ENCODE measurements around the gene ZFX.
A peak's percentile ranks its signal among the peaks of the same experiment; 100 is the strongest.

Gene ZFX

GRCh38 chrX:24235084-24235710, 85.7 kb downstream of the ZFX start:
- no peak for DNase-seq (ENCODE audit: low spot score)

DNA sequence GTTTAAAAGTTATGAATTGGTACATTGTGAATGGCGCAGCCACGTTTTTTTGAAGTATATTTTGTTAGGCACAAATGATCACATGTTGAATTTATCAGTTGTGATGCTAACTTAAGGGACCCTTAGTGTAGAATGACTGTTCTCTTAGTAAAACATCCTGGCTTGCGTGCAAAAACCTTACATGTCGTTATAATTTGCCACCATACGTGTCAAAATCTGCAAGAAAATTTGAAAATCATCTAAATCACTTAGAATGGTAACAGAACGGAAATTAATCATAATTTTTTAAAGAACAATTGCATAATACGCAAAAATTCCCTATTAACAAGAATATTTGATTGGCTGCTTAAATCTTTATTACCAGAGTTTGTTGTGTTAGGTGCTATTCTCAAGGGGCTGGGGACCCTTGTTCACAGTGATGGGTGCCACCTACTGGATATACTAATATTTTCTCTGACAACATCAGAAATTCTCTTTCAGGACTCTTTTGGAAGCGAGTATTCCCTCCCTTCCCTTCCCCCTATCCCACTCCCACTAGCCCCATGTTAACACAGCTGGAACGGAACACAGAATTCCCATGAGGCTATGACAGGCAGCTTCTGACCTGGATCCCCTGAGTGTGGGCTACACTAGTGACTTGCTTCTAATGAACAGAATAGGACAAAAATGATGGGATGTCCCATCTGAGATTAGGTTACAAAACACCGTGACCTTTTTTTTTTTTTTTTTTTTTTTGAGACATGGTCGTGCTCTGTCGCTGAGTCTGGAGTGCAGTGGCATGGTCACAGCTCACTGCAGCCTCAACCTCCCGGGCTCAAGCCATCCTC, 92.5 kb downstream of the ZFX start:
- peak; percentile 19 for DNase-seq (ENCODE audit: low spot score)

DNA sequence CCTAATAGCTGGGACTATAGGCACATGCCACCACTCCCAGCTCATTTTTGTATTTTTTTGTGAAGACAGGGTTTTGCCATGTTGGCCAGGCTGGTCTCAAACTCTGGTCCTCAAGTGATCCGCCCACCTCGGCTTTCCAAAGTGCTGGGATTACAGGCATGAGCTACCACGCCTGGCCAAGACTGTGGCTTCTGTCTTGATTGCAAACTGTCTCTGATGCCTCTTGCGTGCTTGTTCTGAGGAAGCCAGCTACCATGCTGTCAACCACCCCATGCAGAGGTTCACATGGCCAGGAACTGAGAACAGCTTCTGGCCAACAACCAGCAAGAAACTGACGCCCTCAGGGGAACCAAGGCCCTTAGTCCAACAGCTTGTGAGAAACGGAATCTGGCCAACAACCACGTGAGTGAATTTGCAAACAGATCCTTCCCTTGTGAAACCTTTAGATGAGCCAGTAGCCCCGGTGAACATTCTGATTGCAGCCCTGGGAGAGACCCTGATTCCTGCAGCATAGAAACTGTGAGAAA, 93.2 kb downstream of the ZFX start:
- no peak for DNase-seq (ENCODE audit: low spot score)

- DNase-seq (ENCODE audit: low spot score): no peak
These were observed 93.7 kb downstream of the ZFX start for GRCh38 chrX:24243188-24243587.

- no peak for DNase-seq (ENCODE audit: low spot score)
These were observed 94.2 kb downstream of the ZFX start for GRCh38 chrX:24243692-24244091.

GRCh38 chrX:24245202-24245601, 95.7 kb downstream of the ZFX start:
- no peak for DNase-seq (ENCODE audit: low spot score)

DNA sequence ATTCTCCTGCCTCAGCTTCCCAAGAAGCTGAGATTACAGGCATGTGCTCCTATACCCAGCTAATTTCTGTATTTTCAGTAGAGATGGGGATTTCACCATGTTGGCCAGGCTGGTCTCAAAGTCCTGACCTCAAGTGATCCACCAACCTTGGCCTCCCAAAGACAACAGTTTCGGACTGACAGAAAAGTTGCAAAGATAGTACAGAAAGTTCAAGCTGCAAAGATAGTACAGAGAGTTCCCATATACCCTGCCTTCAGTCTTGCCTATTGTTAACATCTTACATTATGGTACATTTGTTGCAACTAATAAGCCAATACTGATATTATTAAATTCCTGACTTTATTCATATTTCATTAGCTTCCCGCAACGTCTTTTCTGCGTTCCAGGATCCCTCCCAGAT, 98.5 kb downstream of the ZFX start:
- no peak for DNase-seq (ENCODE audit: low spot score)

DNA sequence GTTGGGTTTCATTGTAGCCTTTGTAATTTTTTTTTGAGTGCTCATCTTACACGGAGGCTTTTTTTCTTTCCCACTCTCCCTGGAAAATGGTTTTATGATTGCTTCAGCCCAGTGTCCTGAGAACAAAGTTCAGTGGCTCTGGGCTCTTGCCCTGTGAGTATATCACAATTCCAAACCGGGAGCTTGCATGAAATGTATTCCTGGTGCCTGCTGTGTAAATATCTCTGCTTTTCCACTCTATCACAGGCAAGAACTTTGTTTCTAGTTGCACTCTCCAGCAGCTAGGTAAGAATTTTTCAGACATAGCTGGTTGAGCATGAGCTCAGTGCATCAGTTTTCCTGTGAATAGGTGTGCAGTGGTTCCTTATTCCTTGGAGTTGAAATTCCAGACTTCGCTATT, 103.5 kb downstream of the ZFX start:
- no peak for DNase-seq (ENCODE audit: low spot score)

- DNase-seq (ENCODE audit: low spot score): no peak
These were observed 103.9 kb downstream of the ZFX start for GRCh38 chrX:24253469-24253868.

- DNase-seq (ENCODE audit: low spot score): no peak
These were observed 107.5 kb downstream of the ZFX start for GRCh38 chrX:24257011-24257410.

GRCh38 chrX:24259544-24260240, 110.2 kb downstream of the ZFX start:
- DNase-seq (ENCODE audit: low spot score): peak; percentile 60

DNA sequence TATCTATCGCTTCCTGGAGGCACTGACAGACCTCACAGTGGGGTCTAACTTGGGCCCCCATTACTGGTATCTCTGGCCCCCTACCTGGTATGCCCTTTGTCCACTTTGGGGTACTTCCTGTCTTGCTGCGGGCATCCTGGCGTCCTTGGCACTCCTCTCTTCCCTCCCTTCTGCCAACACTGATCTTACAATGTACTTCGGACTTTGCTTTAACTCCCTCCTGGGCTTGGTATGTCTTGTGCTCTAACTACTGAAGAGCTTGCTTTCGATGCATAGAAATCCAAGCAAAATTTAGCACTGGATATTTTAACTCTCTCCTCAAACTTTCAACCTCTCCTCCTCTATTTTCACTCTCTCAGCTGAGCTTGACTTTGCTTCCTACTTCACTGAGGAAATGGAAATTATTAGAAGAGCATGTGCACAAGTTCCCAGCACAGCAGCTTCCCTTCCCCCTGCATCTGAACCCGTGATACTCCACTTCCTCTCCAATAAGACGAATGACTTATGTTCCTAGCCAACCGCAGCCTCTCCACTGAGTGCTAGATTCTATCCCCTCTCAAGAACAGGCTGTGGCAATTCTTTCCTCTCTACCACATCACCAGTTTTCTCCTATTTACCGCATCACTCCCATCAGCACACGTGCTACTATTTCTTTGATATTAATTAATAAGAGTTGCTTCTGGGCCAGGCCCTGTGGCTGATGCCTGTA, 111.5 kb downstream of the ZFX start:
- no peak for DNase-seq (ENCODE audit: low spot score)

DNA sequence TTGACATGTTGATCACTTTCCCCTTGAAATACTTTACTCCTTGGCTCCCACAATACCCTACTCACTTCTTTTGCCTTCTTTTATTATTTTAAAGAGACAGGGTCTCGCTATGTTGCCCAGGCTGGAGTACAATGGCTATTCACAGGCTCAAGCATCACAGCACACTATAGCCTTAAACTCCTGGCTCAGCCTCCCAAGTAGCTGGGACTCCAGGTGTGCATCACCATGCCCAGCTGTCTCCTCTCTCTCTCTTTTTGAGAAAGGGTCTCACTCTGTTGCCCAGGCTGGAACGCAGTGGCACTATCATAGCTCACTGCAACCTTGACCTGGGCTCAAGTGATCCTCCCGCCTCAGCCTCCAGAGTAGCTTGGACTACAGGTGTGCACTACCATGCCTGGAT, 112.8 kb downstream of the ZFX start:
- DNase-seq (ENCODE audit: low spot score): no peak

GRCh38 chrX:24264383-24264782, 114.9 kb downstream of the ZFX start:
- no peak for DNase-seq (ENCODE audit: low spot score)

Small RNAs within 50 kb of the gene (small RNA-seq; reads per million reads assigned to genes)
- gene RF00263: 0 to 0.03 reads per million in 2 experiments

Data from SK-N-DZ (cell line).